ENCODE measurements around the gene CYP3A7.
"Not testable (repeated sequence)": the region's sequence is repeated elsewhere in the genome, so short reads cannot be mapped to it uniquely, and the experiment has no call there.

The CYP3A7 gene

DNA sequence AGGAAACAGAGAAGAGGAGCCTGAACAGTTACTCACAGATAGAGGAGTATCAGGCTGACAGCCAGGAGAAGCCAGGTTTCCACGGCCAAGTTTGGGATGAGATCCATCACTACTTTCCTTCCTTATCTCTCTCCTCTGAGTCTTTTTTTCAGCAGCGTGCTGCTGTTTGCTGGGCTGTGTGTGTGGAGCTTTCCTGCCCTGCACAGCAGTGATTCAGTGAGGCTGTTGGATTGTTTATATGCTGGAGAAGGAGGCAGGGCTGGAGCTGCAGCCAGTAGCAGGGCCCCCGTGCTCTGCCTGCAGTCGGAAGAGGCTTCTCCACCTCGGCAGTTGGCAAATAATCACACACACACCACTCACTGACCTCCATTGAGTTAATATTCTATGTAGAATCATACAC, at the start of gene CYP3A7:
TSS of gene CYP3A7 (minus strand) at position 210 of the 400 bp plus-strand sequence. CDS start at position 107, 103 bp downstream.
- no peak for DNase-seq

DNA sequence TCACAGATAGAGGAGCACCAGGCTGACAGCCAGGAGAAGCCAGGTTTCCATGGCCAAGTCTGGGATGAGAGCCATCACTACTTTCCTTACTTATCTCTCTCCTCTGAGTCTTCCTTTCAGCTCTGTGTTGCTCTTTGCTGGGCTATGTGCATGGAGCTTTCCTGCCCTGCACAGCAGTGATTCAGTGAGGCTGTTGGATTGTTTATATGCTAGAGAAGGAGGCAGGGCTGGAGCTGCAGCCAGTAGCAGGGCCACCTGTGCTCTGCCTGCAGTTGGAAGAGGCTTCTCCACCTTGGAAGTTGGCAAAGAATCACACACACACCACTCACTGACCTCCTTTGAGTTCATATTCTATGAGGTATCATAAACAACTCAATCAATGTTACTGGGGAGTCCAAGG, 49.0 kb upstream of the CYP3A7 start, which contains the start of gene CYP3A4:
TSS of gene CYP3A4 (minus strand) at position 178 of the 400 bp plus-strand sequence. CDS start at position 75, 103 bp downstream.
- no peak for DNase-seq

DNA sequence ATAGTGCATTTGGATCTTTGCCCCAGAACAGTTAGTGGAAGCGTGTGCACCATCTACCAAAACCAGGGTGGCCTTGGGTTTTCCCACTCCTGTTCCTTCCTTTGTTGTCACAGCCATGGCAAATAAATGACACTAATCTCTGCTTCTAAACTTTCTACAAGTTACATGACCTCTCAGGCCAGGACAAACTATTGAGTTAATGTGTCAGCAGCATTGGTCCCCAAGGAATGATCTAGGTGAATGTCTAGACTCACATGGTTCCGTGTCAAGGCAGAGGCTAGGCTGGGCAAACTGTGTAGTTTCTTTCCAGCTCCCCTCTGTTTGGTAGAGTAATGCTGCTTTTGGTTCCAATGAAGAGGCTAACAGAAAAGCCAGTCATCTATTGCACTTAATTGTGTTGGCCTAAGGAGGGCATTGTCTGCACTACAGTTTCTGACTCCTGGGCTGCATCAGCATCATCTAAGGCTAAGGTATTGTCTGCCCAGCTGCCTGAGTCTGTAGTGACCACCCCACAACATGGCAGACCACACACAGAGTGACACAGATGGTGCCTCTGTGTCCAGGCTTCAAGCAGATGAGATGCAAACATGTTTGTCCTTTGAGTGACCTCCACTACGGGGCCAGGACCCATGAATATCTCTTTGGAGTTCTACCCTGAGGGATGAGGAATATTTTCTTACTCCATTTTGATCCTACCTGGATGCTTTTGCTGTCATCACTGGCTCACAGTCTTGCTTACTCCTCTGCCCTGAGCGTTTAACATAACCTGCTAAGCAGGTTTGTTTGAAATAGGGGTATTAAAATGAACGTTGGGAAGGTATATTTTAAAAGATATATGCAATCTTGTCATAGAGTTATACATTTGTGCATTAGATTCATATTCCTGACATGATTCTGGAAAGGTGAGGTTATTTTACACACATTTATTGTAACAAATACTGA, 47.3 kb upstream of the CYP3A7 start:
- no peak for DNase-seq

DNA sequence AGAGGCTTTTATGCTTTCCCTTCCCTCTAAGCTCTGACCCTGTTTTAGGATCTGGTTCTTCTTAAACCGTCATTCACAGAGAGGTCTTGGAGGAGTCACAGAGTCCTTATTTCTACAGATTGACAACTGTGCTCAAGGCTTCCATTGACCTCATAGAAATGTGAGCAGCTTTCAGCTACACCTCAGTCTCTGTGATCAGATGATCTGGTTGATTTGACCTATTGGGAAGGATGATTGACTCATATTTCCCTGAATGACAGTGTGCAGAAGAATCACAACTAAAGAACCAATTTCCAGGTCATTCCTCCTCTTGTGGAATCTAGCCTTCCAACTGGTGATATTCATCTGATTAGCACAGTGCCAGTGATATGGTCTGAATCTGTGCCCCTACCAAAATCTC, 45.6 kb upstream of the CYP3A7 start:
- DNase-seq: no peak

DNA sequence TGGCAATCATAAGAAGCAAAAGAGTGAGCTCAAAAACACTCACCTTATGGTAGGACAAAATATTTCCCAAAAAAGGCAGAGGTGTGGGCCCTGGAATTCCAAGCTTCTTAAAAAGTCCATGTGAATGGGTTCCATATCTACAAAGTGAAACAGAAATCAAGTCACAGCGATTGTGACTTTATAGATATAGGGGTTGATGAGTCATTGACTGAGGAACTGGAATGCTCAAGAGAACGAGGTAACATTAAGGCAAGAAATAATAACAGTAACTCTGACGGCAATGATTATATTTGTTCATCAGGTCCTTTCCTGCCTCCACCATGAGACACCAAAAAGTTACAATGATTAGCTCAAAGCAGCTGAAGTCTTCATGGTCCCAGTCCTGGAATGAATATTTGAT, 45.0 kb upstream of the CYP3A7 start:
- no peak for DNase-seq

DNA sequence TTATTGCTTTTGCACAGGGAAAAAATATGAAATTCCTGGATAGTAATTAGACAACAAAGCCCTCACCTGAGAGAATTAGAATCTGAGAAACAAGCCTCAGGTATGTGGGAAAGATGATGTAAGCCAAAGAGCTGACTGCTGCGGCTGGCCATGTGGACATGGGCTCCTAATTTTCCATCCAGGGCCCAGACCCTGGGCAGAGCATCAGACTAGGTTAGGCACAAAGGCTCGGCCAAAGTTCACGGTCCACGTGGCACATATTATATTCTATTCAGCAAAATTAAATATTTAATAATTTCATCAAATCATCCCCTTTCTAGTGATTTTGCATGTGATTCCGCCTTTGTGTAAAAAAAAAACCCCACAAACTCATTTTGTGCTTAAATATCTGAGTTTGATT, 43.9 kb upstream of the CYP3A7 start:
- no peak for DNase-seq

DNA sequence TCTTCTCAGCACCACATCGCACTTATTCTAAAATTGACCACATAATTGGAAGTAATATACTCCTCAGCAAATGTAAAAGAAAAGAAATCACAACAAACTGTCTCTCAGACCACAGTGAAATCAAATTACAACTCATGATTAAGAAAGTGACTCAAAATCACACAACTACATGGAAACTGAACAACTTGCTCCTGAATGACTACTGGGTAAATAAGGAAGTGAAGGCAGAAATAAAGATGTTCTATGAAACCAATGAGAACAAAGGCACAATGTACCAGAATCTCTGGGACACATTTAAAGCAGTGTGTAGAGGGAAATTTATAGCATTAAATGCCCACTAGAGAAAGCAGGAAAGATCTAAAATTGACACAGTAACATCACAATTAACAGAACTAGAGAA, 38.4 kb upstream of the CYP3A7 start:
- not testable (repeated sequence) for DNase-seq

DNA sequence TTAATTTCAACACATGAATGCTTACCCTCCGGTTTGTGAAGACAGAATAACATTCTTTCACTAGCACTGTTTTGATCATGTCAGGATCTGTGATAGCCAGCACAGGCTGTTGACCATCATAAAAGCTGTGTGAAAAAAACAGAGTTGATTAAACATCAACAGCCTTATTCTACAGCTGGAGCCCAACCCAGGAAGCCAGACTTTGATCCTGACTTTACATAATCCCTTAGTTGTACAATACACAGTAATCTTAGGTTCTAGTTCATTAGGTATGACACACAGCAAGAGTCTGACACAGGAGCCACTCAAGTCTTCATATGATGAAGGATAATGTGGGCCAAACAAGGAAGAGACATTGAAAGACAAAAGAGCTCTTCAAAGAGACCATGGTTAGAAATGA, 37.6 kb upstream of the CYP3A7 start:
- no peak for DNase-seq

DNA sequence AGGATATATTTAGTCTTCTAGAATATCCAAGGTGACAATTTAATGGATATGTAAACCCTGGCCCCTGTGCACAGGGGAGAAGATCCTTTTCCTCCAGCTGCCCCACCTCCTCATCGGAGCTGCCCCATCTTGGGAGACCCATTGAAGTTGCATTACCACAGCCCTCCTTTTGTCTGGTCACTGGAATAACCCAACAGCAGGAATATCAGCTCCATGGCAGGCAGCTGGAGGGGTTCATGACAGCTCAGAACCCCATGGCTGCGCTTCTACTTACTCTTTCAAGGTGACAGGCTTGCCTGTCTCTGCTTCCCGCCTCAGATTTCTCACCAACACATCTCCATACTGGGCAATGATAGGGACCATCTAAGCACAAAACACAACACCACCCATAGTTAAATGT, 34.5 kb upstream of the CYP3A7 start:
- not testable (repeated sequence) for DNase-seq

DNA sequence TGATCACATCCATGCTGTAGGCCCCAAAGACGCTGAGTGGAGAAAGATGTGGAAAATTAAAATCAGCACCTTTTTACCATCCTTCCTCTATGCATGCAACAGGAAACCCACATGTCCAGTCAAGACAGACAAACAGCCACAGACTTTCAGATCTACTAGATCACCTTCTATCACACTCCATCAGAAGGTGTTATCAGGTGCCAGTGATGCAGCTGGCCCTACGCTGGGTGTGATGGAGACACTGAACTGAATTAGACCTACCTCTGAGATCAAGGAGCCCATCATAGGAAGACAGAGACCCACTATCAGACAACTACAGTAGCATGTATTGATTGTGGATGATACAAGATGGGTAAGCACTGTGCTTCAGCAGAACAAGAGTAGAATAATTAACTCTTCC, 33.5 kb upstream of the CYP3A7 start:
- DNase-seq: no peak

DNA sequence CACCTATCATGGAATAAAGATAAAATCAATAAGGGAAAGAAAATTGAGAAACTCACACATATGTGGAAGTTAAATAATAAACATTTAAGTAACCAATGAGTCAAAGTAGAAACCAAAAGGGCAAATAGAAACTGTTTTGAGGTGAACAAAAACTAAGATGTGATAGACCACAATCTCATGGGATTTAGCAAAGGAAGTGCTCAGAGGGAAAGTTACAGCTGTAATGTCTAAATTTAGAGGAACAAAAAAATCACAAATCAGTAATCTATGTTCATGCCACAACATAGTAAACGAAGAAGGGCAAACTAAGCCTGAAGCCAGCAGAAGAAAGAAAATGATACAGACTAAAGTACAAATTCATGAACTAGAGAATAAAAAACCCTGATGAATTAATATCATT, 32.7 kb upstream of the CYP3A7 start:
- DNase-seq: no peak

DNA sequence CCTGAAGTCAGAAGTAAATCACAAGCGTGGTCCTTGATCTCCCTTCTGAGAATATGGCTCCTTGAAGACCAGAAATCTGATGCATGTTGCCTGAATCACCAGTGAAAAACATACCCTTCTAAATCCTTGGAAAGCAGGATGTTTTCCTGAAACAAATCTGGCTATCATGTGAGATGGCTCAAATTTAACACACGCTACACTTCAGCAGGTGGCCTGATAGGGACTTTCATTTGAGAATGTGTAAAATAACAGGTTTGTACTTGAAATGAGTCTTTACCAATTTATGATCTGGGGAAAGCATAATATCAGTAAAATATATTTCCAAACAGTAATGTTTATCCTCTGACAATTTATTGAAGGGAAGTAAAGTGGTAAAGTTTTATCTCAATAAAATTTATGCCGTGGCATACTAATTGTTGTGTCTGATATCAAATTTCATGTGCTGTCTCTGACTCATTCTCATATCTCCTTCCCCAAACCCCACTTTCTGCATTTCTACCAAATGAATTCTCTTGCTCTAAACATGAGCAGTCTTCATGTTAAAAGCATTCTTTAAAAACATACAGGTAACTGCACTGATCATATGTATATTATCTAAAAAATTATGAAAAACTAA, 31.6 kb upstream of the CYP3A7 start:
- no peak for DNase-seq

DNA sequence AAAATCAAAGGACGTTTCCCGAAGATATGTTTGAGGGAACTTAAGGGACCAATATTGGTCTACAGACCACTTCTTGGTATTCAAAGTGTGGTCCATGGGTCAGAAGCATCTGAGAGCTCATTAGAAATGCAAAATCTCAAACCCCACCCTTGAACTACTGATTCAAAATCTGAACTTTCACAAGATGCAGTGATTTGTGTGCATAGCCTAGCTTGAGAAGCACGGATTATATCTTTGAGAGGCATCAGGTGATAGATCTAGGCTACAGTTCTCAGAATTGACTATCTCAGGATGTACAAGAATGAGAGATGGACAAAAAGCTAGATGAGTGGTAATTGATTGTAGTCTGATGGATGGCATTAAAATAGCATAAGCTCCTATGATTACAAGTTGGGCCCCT, 29.5 kb upstream of the CYP3A7 start:
- no peak for DNase-seq

DNA sequence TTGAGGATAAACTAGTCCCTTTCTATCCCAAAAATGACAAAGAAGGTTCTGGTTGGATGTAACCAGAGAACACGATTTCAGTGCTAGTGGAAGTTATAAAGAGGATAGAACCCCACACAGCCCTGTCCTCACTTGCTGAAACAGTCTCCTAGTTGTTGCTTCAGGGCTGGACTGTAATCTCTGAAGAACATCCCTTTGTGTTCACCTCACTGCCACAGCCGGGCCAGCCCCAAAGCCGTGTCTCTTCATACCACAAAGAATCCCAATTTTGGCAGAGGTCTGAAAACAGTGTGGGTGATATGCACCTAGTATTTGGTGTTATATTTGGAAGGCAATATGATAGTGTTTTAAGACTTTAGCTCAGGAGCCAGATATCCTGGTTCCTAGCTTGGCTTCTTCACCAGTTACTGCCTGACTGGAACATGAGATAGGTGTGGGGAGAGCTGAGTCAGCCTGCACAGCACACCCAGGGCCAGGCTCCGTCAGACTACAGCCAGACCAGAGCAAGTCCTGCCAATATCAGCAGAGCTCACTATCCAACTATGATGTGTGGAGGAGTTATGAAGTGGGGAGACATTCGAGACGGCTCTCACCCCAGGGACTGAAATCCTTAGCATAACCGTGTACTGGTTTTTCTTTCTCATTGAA, 27.8 kb upstream of the CYP3A7 start:
- no peak for DNase-seq

DNA sequence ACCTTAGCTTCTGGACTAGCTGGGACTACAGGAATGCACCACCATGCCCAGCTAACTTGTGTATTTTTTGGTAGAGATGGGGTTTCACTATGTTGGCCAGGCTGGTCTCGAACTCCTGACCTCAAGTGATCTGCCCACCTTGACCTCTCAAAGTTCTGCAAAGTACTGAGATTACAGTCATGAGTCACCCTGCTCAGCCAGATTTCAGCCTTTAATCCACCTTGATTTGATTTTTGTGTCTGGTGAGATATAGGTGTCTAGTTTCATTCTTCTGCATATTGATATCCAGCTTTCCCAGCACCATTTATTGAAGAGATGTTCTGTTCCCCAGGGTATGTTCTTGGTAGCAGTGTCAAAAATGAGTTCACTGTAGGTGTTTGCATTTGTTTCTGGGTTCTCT, 20.1 kb upstream of the CYP3A7 start:
- DNase-seq: no peak

DNA sequence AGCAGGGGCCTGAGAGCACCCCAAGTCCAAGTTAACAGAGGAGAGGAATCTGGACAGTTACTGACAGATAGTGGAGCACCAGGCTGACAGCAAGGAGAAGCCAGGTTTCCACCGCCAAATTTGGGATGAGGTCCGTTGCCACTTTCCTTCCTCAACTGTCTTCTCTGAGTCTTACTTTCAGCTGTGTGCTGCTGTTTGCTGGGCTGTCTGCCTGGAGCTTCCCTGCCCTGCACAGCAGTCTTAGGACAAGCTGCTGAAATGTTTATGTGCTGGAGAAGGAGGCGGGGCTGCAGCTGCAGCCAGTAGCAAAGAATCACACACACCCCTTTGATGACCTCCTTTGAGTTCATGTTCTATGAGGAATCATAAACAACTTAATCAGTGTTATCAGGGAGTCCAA, 17.4 kb upstream of the CYP3A7 start:
- peak; percentile 8 for DNase-seq

DNA sequence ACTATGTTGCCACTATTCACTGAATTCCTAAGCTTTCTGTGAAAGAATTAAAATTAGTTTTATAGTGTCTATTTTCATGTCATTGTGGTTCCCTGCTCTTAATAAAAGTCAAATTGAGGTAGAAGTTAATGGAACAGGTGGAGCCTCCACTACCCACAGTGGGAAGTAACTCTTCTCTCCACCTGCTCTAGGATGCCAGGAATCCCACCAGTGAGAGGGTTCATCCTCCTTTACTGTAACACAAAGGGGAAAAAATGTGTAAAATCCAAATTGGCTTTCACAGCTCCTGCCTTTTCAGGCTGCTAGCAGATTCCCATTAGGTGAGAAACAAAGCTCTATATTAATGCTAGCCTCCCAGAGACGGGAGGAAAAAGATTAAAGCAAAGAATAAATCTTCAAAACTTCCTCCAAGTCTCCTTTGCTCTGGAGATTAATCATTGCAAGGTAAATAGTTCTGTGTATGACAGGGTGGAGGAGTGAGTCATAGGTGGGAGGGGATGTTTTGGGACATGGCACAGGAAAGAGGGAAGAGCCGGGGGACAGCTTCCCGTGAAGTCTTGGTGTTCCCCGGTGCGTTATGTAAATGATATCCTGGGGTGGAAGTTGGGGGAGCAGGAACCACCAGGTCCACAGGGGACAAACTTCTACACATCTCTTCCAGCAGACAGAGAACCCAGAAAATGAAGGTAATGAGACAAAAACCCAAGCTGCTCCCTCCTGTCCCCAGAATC, 16.5 kb upstream of the CYP3A7 start:
- DNase-seq: not testable (repeated sequence)

DNA sequence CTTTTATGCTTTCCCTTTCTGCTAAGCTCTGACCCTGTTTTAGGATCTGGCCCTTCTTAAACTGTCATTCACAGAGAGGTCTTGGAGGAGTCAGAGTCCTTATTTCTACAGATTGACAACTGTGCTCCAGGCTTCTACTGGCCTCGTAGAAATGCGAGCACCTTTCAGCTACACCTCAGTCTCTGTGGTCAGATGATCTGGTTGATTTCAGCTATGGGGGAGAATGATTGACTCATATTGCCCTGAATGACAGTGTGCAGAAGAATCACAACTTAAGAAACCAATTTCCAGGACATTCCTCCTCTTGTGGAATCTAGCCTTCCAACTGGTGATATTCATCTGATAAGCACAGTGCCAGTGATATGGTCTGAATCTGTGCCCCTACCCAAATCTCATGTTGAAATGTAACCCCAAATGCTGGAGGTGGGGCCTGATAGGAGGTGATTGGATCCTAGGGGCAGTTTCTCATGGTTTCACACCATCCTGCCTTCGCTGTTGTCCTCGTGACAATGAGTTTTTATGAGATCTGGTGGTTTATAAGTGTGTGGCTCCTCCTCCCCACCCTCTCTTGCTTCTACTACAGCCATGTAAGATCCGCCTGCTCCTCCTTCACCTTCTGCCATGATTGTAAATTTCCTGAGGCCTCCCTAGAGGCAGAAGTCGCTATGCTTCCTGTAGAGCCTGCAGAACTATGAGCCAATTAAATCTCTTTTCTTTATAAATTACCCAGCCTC, 14.0 kb upstream of the CYP3A7 start:
- DNase-seq: no peak

DNA sequence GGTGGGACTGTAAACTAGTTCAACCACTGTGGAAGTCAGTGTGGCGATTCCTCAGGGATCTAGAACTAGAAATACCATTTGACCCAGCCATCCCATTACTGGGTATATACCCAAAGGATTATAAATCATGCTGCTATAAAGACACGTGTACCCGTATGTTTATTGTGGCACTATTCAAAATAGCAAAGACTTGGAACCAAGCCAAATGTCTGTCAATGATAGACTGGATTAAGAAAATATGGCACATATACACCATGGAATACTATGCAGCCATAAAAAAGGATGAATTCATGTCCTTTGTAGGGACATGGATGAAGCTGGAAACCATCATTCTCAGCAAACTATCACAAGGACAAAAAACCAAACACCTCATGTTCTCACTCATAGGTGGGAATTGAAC, 11.9 kb upstream of the CYP3A7 start:
- DNase-seq: not testable (repeated sequence)

DNA sequence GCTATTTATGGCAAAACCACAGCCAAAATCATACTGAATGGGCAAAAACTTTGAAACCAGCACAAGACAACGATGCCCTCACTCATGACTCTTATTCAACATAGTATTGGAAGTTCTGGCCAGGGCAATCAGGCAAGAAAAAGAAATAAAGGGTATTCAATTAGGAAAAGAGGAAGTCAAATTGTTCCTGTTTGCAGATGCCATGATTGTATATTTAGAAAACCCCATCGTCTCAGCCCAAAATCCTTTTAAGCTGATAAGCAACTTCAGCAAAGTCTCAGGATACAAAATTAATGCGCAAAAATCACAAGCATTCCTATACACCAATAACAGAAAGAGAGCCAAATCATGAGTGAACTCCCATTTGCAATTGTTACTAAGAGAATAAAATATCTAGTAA, 10.4 kb upstream of the CYP3A7 start:
- not testable (repeated sequence) for DNase-seq

DNA sequence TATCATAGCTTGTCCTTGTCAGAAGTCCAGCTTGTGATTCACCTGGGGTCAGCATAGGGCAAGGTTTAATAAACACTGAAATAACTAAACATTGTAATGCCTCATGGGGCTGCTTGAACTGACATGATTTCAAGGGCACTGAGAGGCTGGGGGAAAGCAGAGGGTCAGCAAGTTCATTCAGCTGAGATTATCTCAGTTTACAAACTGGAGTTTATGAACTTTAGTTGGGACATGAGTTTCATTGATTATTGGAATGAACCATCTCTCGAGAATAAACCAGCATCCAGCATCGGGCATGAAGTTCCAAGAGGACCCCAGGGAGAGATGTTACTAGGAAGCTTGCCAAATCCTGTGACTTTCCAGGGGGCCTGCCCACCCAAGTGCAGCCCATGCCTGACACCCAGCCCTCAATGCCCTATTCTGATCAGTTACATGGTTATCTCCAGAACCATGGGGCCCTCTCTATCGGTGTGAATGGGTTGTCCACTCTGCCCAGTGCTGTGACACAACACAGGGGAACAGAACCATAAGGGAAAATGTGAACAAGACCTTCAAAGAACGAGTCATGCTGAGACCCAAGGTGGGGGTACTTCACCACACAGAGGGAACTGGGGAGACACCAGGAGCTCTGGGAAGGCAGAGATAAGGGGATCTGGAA, 7.9 kb upstream of the CYP3A7 start:
- no peak for DNase-seq

DNA sequence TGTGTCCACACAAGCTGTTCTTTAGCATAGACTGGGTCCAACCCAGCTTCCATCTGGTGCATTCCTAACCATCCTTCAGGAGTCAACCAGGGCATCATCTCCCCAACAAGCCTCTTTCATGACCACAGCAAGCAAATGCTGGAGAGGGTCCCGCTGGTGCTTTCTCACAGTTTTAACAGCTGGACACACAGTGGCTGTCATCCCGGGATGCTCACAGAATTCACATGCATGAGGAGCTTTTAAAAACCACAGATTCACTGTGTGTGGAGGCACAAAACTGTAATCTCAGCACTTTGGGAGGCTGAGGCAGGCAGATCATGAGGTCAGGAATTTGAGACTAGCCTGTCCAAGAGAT, 6.4 kb upstream of the CYP3A7 start:
- DNase-seq: no peak
